ENCODE measurements around the gene BMERB1. TPM values are rescaled to one million over a fixed set of nuclear protein-coding genes. Genes with fewer than 3 reads are reported as not detected.
"Not testable (repeated sequence)": the region's sequence is repeated elsewhere in the genome, so short reads cannot be mapped to it uniquely, and the experiment has no call there.

Gene BMERB1
- total RNA-seq, 1 donor from 2014 or later: 45.4 TPM

DNA sequence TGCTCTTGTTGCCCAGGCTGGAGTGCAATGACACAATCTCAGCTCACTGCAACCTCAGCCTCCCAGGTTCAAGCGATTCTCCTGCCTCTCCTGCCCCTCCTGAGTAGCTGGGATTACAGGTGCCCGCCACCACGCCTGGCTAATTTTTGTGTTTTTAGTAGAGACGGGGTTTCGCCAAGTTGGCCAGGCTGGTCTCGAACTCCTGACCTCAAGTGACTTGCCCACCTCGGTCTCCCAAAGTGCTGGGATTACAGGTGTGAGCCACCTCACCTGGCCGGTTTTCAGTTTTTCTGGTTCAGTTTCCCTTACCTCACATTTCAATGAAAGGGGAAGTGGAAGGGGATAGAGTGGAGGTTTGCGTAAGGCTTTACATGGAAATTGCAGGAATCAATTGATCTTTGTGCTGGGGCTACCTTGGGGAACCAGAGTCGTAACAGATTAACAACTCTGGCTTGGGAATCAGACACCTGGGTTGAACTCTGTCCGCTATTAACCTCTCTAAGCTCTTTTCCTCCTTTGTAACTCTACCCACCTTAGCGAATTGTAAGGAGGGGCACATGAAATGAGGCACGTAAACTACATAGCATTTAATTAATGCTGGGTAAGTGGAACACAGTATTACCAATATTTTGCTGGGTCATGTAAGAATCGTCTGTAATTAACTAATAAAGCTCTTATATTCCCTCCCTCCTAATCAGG is 35.6 kb upstream of the BMERB1 start:
- TF ChIP-seq, protein P1, sequence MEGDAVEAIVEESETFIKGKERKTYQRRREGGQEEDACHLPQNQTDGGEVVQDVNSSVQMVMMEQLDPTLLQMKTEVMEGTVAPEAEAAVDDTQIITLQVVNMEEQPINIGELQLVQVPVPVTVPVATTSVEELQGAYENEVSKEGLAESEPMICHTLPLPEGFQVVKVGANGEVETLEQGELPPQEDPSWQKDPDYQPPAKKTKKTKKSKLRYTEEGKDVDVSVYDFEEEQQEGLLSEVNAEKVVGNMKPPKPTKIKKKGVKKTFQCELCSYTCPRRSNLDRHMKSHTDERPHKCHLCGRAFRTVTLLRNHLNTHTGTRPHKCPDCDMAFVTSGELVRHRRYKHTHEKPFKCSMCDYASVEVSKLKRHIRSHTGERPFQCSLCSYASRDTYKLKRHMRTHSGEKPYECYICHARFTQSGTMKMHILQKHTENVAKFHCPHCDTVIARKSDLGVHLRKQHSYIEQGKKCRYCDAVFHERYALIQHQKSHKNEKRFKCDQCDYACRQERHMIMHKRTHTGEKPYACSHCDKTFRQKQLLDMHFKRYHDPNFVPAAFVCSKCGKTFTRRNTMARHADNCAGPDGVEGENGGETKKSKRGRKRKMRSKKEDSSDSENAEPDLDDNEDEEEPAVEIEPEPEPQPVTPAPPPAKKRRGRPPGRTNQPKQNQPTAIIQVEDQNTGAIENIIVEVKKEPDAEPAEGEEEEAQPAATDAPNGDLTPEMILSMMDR (IDR thresholded peaks at IDR 0.05): no peak
- Histone ChIP-seq H3K9me3 (no peaks in the 10 kb centered on the region), H3K27me3 (no peaks in the 10 kb centered on the region), H3K36me3 (peaks cover 0 to 8% of the 10 kb centered on the region in 2 donors), H3K4me1 (no peaks in the 10 kb centered on the region), H3K27ac (no peak overlapping the region), H3K4me3 (no peak overlapping the region)
- no peak for DNase-seq (ENCODE audit: low spot score in 2 of 2)
- intact Hi-C loops (cut with DNase I): no loop called here

DNA sequence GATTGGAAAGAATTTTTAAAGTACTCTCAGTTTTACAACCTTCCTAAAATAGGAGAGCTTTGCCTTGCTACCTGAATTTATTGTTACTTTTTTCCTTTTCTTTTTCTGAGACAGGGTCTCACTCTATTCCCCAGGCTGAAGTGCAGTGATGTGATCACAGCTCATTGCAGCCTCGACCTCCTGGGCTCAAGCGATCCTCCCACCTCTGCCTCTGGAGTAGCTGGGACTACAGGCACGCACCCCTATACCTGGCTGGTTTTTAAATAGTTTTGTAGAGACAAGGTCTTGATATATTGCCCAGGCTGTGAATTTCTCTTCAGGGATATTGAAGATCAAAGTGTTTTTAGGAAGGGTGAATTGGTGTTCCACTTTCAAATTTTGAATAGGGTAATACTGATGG is 35.1 kb upstream of the BMERB1 start:
- TF ChIP-seq, protein P1 (IDR thresholded peaks at IDR 0.05): no peak

DNA sequence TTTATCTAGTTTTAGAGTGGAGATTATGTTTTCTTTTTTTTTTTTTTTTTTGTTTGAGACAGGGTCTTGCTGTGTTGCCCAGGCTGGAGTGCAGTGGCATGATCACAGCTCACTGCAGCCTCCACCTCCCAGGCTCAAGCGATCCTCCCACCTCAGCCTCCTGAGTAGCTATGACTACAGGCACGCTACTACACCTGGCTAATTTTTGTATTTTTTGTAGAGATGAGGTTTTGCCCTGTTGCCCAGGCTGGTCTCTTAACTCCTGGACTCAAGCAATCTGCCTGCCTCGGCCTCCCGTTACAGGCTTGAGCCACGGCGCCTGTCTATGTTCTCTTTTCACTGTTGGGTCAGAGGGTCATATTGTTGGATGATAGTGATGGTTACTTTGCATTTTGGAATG is 34.1 kb upstream of the BMERB1 start:
- intact Hi-C loops (cut with DNase I); H3K4me3 ChIP-seq; H3K27ac ChIP-seq; DNase-seq (ENCODE audit: low spot score in 2 of 2); H3K4me1 ChIP-seq; H3K27me3 ChIP-seq; H3K9me3 ChIP-seq; H3K36me3 ChIP-seq: not testable (repeated sequence)

More for the DNA sequence above, 35.1 kb upstream of the BMERB1 start:
- DNase-seq (ENCODE audit: low spot score in 2 of 2): no peak
- no peaks in the 10 kb centered on the region for H3K9me3 ChIP-seq
- peaks cover 0 to 8% of the 10 kb centered on the region in 2 donors for H3K36me3 ChIP-seq
- H3K4me1 ChIP-seq: no peaks in the 10 kb centered on the region
- H3K4me3 ChIP-seq: no peak overlapping the region
- no peak overlapping the region for H3K27ac ChIP-seq
- intact Hi-C loops (cut with DNase I): no loop called here
- H3K27me3 ChIP-seq: no peaks in the 10 kb centered on the region

DNA sequence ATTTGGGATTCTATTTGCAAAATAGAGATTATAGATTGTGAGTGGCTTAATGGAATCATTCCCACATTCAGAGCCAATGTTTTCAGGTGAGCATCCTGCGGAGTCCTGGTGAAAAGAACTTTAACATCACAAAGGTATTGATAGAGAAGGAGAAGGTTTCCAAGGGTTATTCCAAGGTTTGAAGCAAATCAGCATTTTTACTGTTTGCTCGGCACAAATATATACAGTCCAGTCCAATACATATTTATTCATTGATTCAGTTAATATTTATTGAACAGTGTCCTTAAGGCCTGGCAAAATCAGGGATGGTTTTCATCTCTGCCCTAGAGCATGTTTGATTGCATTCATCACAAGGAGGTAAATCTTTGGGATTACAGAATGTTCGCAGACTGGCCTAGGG is 32.4 kb upstream of the BMERB1 start:
- intact Hi-C loops (cut with DNase I): no loop called here
- no peak overlapping the region for H3K4me3 ChIP-seq

DNA sequence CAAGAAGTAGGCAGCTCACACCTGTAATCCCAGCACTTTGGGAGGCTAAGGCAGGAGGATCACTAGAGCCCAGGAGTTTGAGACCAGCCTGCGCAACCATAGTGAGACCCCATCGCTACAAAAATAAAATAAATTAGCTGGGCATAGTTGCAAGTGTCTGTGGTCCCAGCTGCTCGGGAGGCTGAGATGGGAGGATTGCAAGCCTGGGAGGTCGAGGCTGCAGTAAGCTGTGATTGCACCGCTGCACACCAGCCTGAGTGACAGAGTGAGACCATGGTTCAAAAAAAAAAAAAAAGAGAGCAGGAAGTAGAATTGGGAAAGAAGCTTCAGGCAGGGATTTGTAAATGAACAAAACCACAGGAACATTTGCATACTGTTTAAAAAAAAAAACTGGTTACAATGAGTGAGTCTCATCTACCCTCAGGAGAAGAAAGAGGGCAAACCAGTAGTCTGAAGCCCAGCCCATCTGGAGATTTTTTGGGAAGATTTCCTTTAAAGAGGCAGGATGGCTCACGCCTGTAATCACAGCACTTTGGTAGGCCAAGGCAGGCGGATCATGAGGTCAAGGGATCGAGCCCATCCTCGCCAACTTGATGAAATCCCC is 30.9 kb upstream of the BMERB1 start:
- Histone ChIP-seq H3K4me3 (no peak overlapping the region), H3K9me3 (no peaks in the 10 kb centered on the region), H3K27me3 (no peaks in the 10 kb centered on the region), H3K36me3 (peaks cover 0 to 8% of the 10 kb centered on the region in 2 donors), H3K27ac (no peak overlapping the region), H3K4me1 (no peaks in the 10 kb centered on the region)
- TF ChIP-seq, protein P1 (IDR thresholded peaks at IDR 0.05): no peak
- intact Hi-C loops (cut with DNase I): no loop called here
- no peak for DNase-seq (ENCODE audit: low spot score in 2 of 2)

More for the DNA sequence above, 32.4 kb upstream of the BMERB1 start:
- Histone ChIP-seq H3K27me3 (no peaks in the 10 kb centered on the region), H3K9me3 (no peaks in the 10 kb centered on the region), H3K4me1 (no peaks in the 10 kb centered on the region), H3K36me3 (peaks cover 0 to 8% of the 10 kb centered on the region in 2 donors), H3K27ac (no peak overlapping the region)
- no peak for DNase-seq (ENCODE audit: low spot score in 2 of 2)
- TF ChIP-seq, protein P1 (IDR thresholded peaks at IDR 0.05): no peak

DNA sequence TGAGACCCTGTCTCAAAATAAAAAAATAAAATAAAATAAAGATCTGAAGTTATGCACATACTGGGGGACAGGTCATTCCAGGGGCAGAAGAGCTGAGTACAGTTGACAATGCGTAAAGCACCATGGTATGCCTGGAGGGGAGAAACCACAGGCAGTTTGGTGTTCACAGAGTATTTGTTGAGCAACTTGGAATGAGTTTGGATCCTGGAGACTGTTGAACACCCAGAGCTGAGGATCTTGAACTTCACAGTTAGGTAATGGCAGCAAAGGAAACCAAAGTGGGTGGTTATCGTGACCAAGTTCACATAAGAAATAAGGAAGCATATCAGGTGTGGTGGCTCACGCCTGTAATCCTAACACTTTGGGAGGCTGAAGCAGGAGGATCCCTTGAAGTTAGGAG is 30.3 kb upstream of the BMERB1 start:
- H3K4me1 ChIP-seq; DNase-seq (ENCODE audit: low spot score in 2 of 2); H3K36me3 ChIP-seq; intact Hi-C loops (cut with DNase I); H3K27ac ChIP-seq; H3K9me3 ChIP-seq; H3K4me3 ChIP-seq; H3K27me3 ChIP-seq: not testable (repeated sequence)
